PC-3 (cell line): ENCODE results near the gene DOK5. TPM values are rescaled to one million over a fixed set of nuclear protein-coding genes. Genes with fewer than 3 reads are reported as not detected.

ENCODE experiments used
- ATAC-seq: fragments of 200-7000 bp; cut with Tn5 transposase; 2 replicates; pipeline ENCODE4 v1.9.1; 2020; ENCODE audit warnings: mild to moderate bottlenecking, moderate library complexity
- BruUV-seq: library from RNA; stranded (reverse); fragments of 400-500 nt; replicated peaks from 2 replicates; lab custom pipeline; 2021; lab: Mats Ljungman, UMichigan
- CTCF ChIA-PET: fragments of 300-600 bp; sonication (Branson Sonifier 250); formaldehyde crosslinking; loops from one replicate; lab custom pipeline; 2022; ENCODE audit warnings: antibody characterized with exemption; lab: Charles Lee
- POLR2A ChIA-PET: fragments of 300-600 bp; sonication (Branson Sonifier 250); formaldehyde crosslinking; loops from one replicate; lab custom pipeline; 2022; ENCODE audit warnings: antibody characterized with exemption; ENCODE audit not compliant: unreplicated experiment; lab: Charles Lee
- DNase-seq: peaks from one replicate; pipeline ENCODE4 v3.0.0-alpha.2; 2015
- H2AFZ ChIP-seq: fragments of 300-600 bp; sonication (generic); 2 replicates; pipeline ENCODE4 v1.6.0; 2016; ENCODE audit warnings: antibody characterized with exemption, low read length
- H3F3A ChIP-seq: fragments of 300-600 bp; sonication (generic); one replicate; pipeline ENCODE4 v1.6.0; 2017; ENCODE audit warnings: antibody characterized with exemption, low read length, control low read depth, mild to moderate bottlenecking; ENCODE audit not compliant: unreplicated experiment
- H3K27ac ChIP-seq: fragments of 300-600 bp; sonication (generic); 2 replicates; pipeline ENCODE4 v1.5.1; 2016; ENCODE audit warnings: mild to moderate bottlenecking, low read length
- H3K27me3 ChIP-seq: fragments of 300-600 bp; sonication (generic); 2 replicates; pipeline ENCODE4 v1.6.1; 2016; ENCODE audit warnings: low read length, mixed read lengths
- H3K36me3 ChIP-seq: fragments of 300-600 bp; sonication (generic); 2 replicates; pipeline ENCODE4 v1.6.1; 2016; ENCODE audit warnings: low read depth, mixed run types, low read length, mixed read lengths
- H3K4me1 ChIP-seq: fragments of 300-600 bp; sonication (generic); 2 replicates; pipeline ENCODE4 v1.5.1; 2016; ENCODE audit warnings: low read length; ENCODE audit not compliant: insufficient read depth
- H3K4me2 ChIP-seq: fragments of 300-600 bp; sonication (generic); 2 replicates; pipeline ENCODE4 v1.6.0; 2016; ENCODE audit warnings: low read length
- H3K4me3 ChIP-seq: fragments of 300-600 bp; sonication (generic); 2 replicates; pipeline ENCODE4 v1.5.1; 2016; ENCODE audit warnings: mild to moderate bottlenecking, low read length, mixed read lengths
- H3K79me2 ChIP-seq: fragments of 300-600 bp; sonication (generic); 2 replicates; pipeline ENCODE4 v1.6.1; 2017; ENCODE audit warnings: low read length, mixed read lengths
- H3K9ac ChIP-seq: fragments of 300-600 bp; sonication (generic); 2 replicates; pipeline ENCODE4 v1.6.0; 2016; ENCODE audit warnings: mild to moderate bottlenecking, low read length
- H3K9me2 ChIP-seq: fragments of 300-600 bp; sonication (generic); replicated peaks from 2 replicates; pipeline ENCODE4 v1.6.1; 2016; ENCODE audit warnings: mixed run types, low read length, mixed read lengths
- H3K9me3 ChIP-seq: fragments of 300-600 bp; sonication (generic); 2 replicates; pipeline ENCODE4 v1.6.1; 2016; ENCODE audit warnings: low read length, mixed read lengths
- H4K20me1 ChIP-seq: fragments of 300-600 bp; sonication (generic); 2 replicates; pipeline ENCODE4 v1.6.1; 2016; ENCODE audit warnings: low read length, mixed read lengths
- CTCF ChIP-seq: fragments of 300-600 bp; sonication (generic); conservative IDR thresholded peaks from 2 replicates; pipeline ENCODE4 v1.5.1; 2017; ENCODE audit warnings: antibody characterized with exemption, low read depth, mild to moderate bottlenecking, low read length
- EZH2 ChIP-seq: fragments of 300-600 bp; sonication (generic); IDR thresholded peaks from one replicate; pipeline ENCODE4 v1.6.1; 2017; ENCODE audit warnings: antibody characterized with exemption, mild to moderate bottlenecking, low read length; ENCODE audit not compliant: unreplicated experiment
- EZH2phosphoT487 ChIP-seq: fragments of 300-600 bp; sonication (generic); IDR thresholded peaks from 2 replicates; pipeline ENCODE4 v1.6.1; 2018; ENCODE audit warnings: mild to moderate bottlenecking, antibody characterized with exemption, low read length, borderline replicate concordance
- intact Hi-C: fragments of 100-400 bp; cut with micrococcal nuclease; formaldehyde crosslinking; loops from 2 replicates; pipeline ENCODE4 v1.9.0; 2023
- total RNA-seq: library from RNA; depleted of rRNA; stranded (reverse); fragments of >200 nt; gene quantifications from 2 replicates; pipeline ENCODE4 v1.2.3, GENCODE V29; 2014

Gene DOK5
- total RNA-seq, 1 experiment from 2014 or later = not detected

- intact Hi-C loops = no loop called here
- Histone ChIP-seq H3K4me2 (no peak overlapping the region), H3K27ac (no peak overlapping the region), H3K4me3 (no peak overlapping the region), H3K27me3 (peaks cover 30% of the 10 kb centered on the region; the same call in 1 of the 2 replicates), H3K9me2 (no peaks in the 10 kb centered on the region), H2AFZ (no peak overlapping the region), H4K20me1 (no peaks in the 10 kb centered on the region), H3K36me3 (no peaks in the 10 kb centered on the region), H3K9ac (no peak overlapping the region), H3K79me2 (no peaks in the 10 kb centered on the region), H3K9me3 (peaks cover 4% of the 10 kb centered on the region; the same call in 1 of the 2 replicates), H3F3A (no peaks in the 10 kb centered on the region), H3K4me1 (no peaks in the 10 kb centered on the region)
- ATAC-seq (no peak), DNase-seq (no peak)
- BruUV-seq = no TSS peak
- ChIA-PET POLR2A (no interaction called here), CTCF (no interaction called here)
- TF ChIP-seq EZH2phosphoT487 (no peak), EZH2 (no peak), CTCF (no peak)
Observed at GRCh38 chr20:54548849-54549248, 73.5 kb downstream of the DOK5 start.

GRCh38 chr20:54549658-54550326 is 74.4 kb downstream of the DOK5 start:
- Histone ChIP-seq H3K9me2 (no peaks in the 10 kb centered on the region), H3K4me3 (no peak overlapping the region), H3F3A (no peaks in the 10 kb centered on the region), H3K36me3 (no peaks in the 10 kb centered on the region), H4K20me1 (no peaks in the 10 kb centered on the region), H2AFZ (no peak overlapping the region), H3K79me2 (no peaks in the 10 kb centered on the region), H3K4me2 (no peak overlapping the region), H3K27me3 (peaks cover 40% of the 10 kb centered on the region), H3K27ac (no peak overlapping the region), H3K9ac (no peak overlapping the region), H3K4me1 (no peaks in the 10 kb centered on the region), H3K9me3 (peaks cover 4% of the 10 kb centered on the region; the same call in 1 of the 2 replicates)
- no peak for DNase-seq
- TF ChIP-seq EZH2phosphoT487 (no peak), EZH2 (no peak), CTCF (no peak)
- no peak for ATAC-seq
- intact Hi-C loops = no loop called here
- BruUV-seq = no TSS peak
- CTCF ChIA-PET = no interaction called here
- POLR2A ChIA-PET = no interaction called here

- Histone ChIP-seq H3K79me2 (no peaks in the 10 kb centered on the region), H2AFZ (no peak overlapping the region), H3F3A (no peaks in the 10 kb centered on the region), H3K27ac (no peak overlapping the region), H3K9me3 (peaks cover 4% of the 10 kb centered on the region; the same call in 1 of the 2 replicates), H3K4me1 (no peaks in the 10 kb centered on the region), H3K27me3 (peaks cover 51% of the 10 kb centered on the region), H3K9me2 (no peaks in the 10 kb centered on the region), H3K4me3 (no peak overlapping the region), H3K36me3 (no peaks in the 10 kb centered on the region), H3K9ac (no peak overlapping the region), H4K20me1 (no peaks in the 10 kb centered on the region), H3K4me2 (no peak overlapping the region)
- CTCF ChIA-PET = no interaction called here
- TF ChIP-seq CTCF (no peak), EZH2 (no peak), EZH2phosphoT487 (no peak)
- no peak for DNase-seq
- no TSS peak for BruUV-seq
- intact Hi-C loops = no loop called here
- no peak for ATAC-seq
- POLR2A ChIA-PET = interaction anchor here (0.6 kb wide), 1 partner anchor 938 kb away, joined by 3 read pairs; no protein-coding TSS in a partner anchor
Observed at GRCh38 chr20:54550776-54551396, 75.5 kb downstream of the DOK5 start.
